Cardiac muscle cell (in vitro differentiated cells and primary cell): Measurements from ENCODE around the gene TPP1. TPM values are rescaled to one million over a fixed set of nuclear protein-coding genes. Genes with fewer than 3 reads are reported as not detected.
A peak's percentile ranks its signal among the peaks of the same experiment; 100 is the strongest.

Experiments used
- DNase-seq, 2 donors: peaks; one replicate each; pipeline versions ENCODE4 v3.0.0 to v3.0.0-alpha.2; 2010 to 2017; ENCODE audit warnings: low read depth in 1 of 2, low spot score in 1 of 2
- H3K27ac ChIP-seq: fragments of 200-600 bp; sonication (generic); 2 replicates; pipeline ENCODE4 v1.5.1; 2016
- H3K27me3 ChIP-seq: fragments of 200-600 bp; sonication (generic); 2 replicates; pipeline ENCODE4 v1.6.0; 2016; ENCODE audit warnings: control low read depth
- H3K36me3 ChIP-seq: fragments of 200-600 bp; sonication (generic); 2 replicates; pipeline ENCODE4 v1.5.1; 2016; ENCODE audit warnings: control low read depth
- H3K4me1 ChIP-seq: fragments of 200-600 bp; sonication (generic); 2 replicates; pipeline ENCODE4 v1.8.1; 2017; ENCODE audit warnings: low read depth, mild to moderate bottlenecking, mixed run types
- H3K4me3 ChIP-seq: fragments of 200-600 bp; sonication (generic); 2 replicates; pipeline ENCODE4 v1.5.1; 2016; ENCODE audit warnings: mild to moderate bottlenecking
- H3K9me3 ChIP-seq: fragments of 200-600 bp; sonication (generic); 2 replicates; pipeline ENCODE4 v1.5.1; 2017; ENCODE audit warnings: low read depth, mild to moderate bottlenecking, control low read depth
- CTCF ChIP-seq: IDR thresholded peaks from 2 replicates; pipeline ENCODE4 v1.5.1; 2012; ENCODE audit warnings: low read depth, mild to moderate bottlenecking, low read length
- polyA plus RNA-seq: library from polyadenylated mRNA; unstranded; fragments of >200 nt; fragmentation: Nextera tagmentation; extraction: Ambion mirVana; gene quantifications from 2 replicates; pipeline ENCODE4 v1.2.1, GENCODE V29; 2016
- total RNA-seq: library from RNA; depleted of rRNA; stranded (reverse); fragments of >200 nt; gene quantifications from 2 replicates; pipeline ENCODE4 v1.2.3, GENCODE V29; 2016

The TPP1 gene
- total and polyA plus RNA-seq, 2 experiments from 2014 or later = 13.2 to 28.0 TPM

GRCh38 chr11:6655790-6656583 lies 36.8 kb upstream of the TPP1 start, which contains the start of gene DCHS1:
TSS of gene DCHS1 (minus strand) at chr11:6655809. CDS start at chr11:6641613, 14,196 bp downstream.
- Histone ChIP-seq H3K36me3 (no peaks in the 10 kb centered on the region), H3K27me3 (no peaks in the 10 kb centered on the region), H3K9me3 (no peaks in the 10 kb centered on the region), H3K27ac (no peak within 1 kb of the TSS), H3K4me1 (peaks cover 12% of the 10 kb centered on the region), H3K4me3 (peak within 1 kb of the TSS; percentile 79)
- DNase-seq = peak; percentile 27 to 66
- TF ChIP-seq CTCF = no peak

GRCh38 chr11:6655020-6655789 lies 36.0 kb upstream of the TPP1 start:
- no peaks in the 10 kb centered on the region for H3K27me3 ChIP-seq
- TF ChIP-seq CTCF = no peak
- H3K27ac ChIP-seq = no peak overlapping the region
- no peaks in the 10 kb centered on the region for H3K36me3 ChIP-seq
- H3K4me1 ChIP-seq = peaks cover 12% of the 10 kb centered on the region
- DNase-seq = peak; percentile 26 to 51
- no peaks in the 10 kb centered on the region for H3K9me3 ChIP-seq
- H3K4me3 ChIP-seq = peak overlapping the region; percentile 79

- Histone ChIP-seq H3K4me1 (peaks cover 12% of the 10 kb centered on the region), H3K27me3 (no peaks in the 10 kb centered on the region), H3K4me3 (peak overlapping the region; percentile 79), H3K36me3 (no peaks in the 10 kb centered on the region), H3K27ac (no peak overlapping the region), H3K9me3 (no peaks in the 10 kb centered on the region)
- DNase-seq = no peak
- TF ChIP-seq CTCF = no peak
Observed at GRCh38 chr11:6654281-6655019, 35.2 kb upstream of the TPP1 start.

GRCh38 chr11:6653656-6654055 lies 34.4 kb upstream of the TPP1 start:
- Histone ChIP-seq H3K4me3 (no peak overlapping the region), H3K27me3 (no peaks in the 10 kb centered on the region)
- TF ChIP-seq CTCF = no peak

GRCh38 chr11:6653097-6653496 lies 33.9 kb upstream of the TPP1 start:
- Histone ChIP-seq H3K4me3 (no peak overlapping the region), H3K36me3 (no peaks in the 10 kb centered on the region), H3K4me1 (peaks cover 20% of the 10 kb centered on the region), H3K27ac (no peak overlapping the region), H3K9me3 (no peaks in the 10 kb centered on the region), H3K27me3 (no peaks in the 10 kb centered on the region)
- TF ChIP-seq CTCF = no peak
- DNase-seq = no peak

More at GRCh38 chr11:6653656-6654055, 34.4 kb upstream of the TPP1 start:
- no peak for DNase-seq
- no peaks in the 10 kb centered on the region for H3K9me3 ChIP-seq
- H3K27ac ChIP-seq = no peak overlapping the region
- H3K4me1 ChIP-seq = peaks cover 15% of the 10 kb centered on the region
- no peaks in the 10 kb centered on the region for H3K36me3 ChIP-seq
